Astrocyte of the cerebellum (primary cell): Measurements from ENCODE around the gene CNOT6.

Experiments used
- DNase-seq: peaks from one replicate; pipeline ENCODE4 v3.0.0-alpha.2; 2011; ENCODE audit warnings: low read depth
- H3K4me3 ChIP-seq: 2 replicates; pipeline ENCODE4 v1.5.1; 2011; ENCODE audit warnings: mild to moderate bottlenecking, low read depth, low read length, moderate library complexity
- CTCF ChIP-seq: IDR thresholded peaks from 2 replicates; pipeline ENCODE4 v1.5.1; 2012; ENCODE audit warnings: low read length, low read depth, moderate library complexity, mild to moderate bottlenecking; ENCODE audit errors: missing control alignments
- in situ Hi-C: cut with HindIII; loops from 2 replicates; pipeline ENCODE4 v1.10.0; 2017; ENCODE audit warnings: low sequenced_read_pairs

Gene CNOT6

GRCh38 chr5:180555168-180555921 is 61.2 kb downstream of the CNOT6 start:
- H3K4me3 ChIP-seq = no peak overlapping the region
- no peak for DNase-seq
- TF ChIP-seq CTCF = no peak
- in situ Hi-C loops = no loop called here

GRCh38 chr5:180557217-180557809 is 63.1 kb downstream of the CNOT6 start:
- in situ Hi-C loops = no loop called here
- TF ChIP-seq CTCF = no peak
- H3K4me3 ChIP-seq = no peak overlapping the region
- no peak for DNase-seq

- no peak for TF ChIP-seq CTCF
- no peak overlapping the region for H3K4me3 ChIP-seq
- DNase-seq = no peak
- in situ Hi-C loops = no loop called here
Measured at GRCh38 chr5:180558232-180558631, 64.1 kb downstream of the CNOT6 start.

- no peak overlapping the region for H3K4me3 ChIP-seq
- DNase-seq = no peak
- TF ChIP-seq CTCF = no peak
- in situ Hi-C loops = no loop called here
Measured at GRCh38 chr5:180563994-180564393, 69.8 kb downstream of the CNOT6 start.

GRCh38 chr5:180568914-180569313 is 74.7 kb downstream of the CNOT6 start:
- no peak overlapping the region for H3K4me3 ChIP-seq
- no peak for TF ChIP-seq CTCF
- DNase-seq = no peak
- in situ Hi-C loops = no loop called here

GRCh38 chr5:180575571-180575970 is 81.4 kb downstream of the CNOT6 start:
- no peak for DNase-seq
- H3K4me3 ChIP-seq = no peak overlapping the region
- in situ Hi-C loops = no loop called here
- no peak for TF ChIP-seq CTCF
